Liver (tissue), 9 donors: ENCODE measurements around the gene AKAIN1. TPM values are rescaled to one million over a fixed set of nuclear protein-coding genes. Genes with fewer than 3 reads are reported as not detected.

Experiments used
- DNase-seq: peaks from one replicate; pipeline ENCODE4 v3.0.0-alpha.2; 2017; ENCODE audit warnings: low spot score
- H3K27ac ChIP-seq, 2 donors: one replicate each; pipeline ENCODE4 v1.7.0; 2013; ENCODE audit warnings: inconsistent platforms in 2 of 2, low read length in 2 of 2, control low read depth in 1 of 2, low read depth in 1 of 2, mild to moderate bottlenecking in 1 of 2
- H3K27me3 ChIP-seq, 4 donors: one replicate each; pipeline versions ENCODE4 v1.6.1 to v1.7.0; 2013; ENCODE audit warnings: low read length in 3 of 4, inconsistent platforms in 1 of 4, mild to moderate bottlenecking in 1 of 4, moderate library complexity in 1 of 4; ENCODE audit not compliant: control insufficient read depth in 4 of 4, insufficient read depth in 4 of 4
- H3K36me3 ChIP-seq, 4 donors: one replicate each; pipeline versions ENCODE4 v1.6.1 to v1.7.0; 2013; ENCODE audit warnings: low read length in 3 of 4, mild to moderate bottlenecking in 3 of 4, low read depth in 1 of 4, moderate library complexity in 1 of 4; ENCODE audit not compliant: control insufficient read depth in 4 of 4, insufficient read depth in 3 of 4
- H3K4me1 ChIP-seq, 4 donors: one replicate each; pipeline versions ENCODE4 v1.6.1 to v1.7.0; 2013; ENCODE audit warnings: low read length in 3 of 4, mild to moderate bottlenecking in 3 of 4, moderate library complexity in 1 of 4; ENCODE audit not compliant: control insufficient read depth in 4 of 4, insufficient read depth in 4 of 4
- H3K4me3 ChIP-seq, 3 donors: one replicate each; pipeline versions ENCODE4 v1.6.1 to v1.7.0; 2013; ENCODE audit warnings: low read length in 3 of 3, control low read depth in 1 of 3, low read depth in 1 of 3, mild to moderate bottlenecking in 1 of 3
- H3K9ac ChIP-seq, 2 donors: one replicate each; pipeline ENCODE4 v1.7.0; 2013; ENCODE audit warnings: low read length in 2 of 2, mild to moderate bottlenecking in 2 of 2, moderate library complexity in 2 of 2, control low read depth in 1 of 2, low read depth in 1 of 2
- H3K9me3 ChIP-seq, 4 donors: one replicate each; pipeline versions ENCODE4 v1.6.1 to v1.7.0; 2013; ENCODE audit warnings: low read length in 3 of 4; ENCODE audit not compliant: control insufficient read depth in 4 of 4
- ATF3 ChIP-seq: IDR thresholded peaks from 2 replicates; pipeline ENCODE4 v1.6.1; 2016; ENCODE audit warnings: antibody characterized with exemption
- CTCF ChIP-seq: fragments of 150-350 bp; IDR thresholded peaks from 2 replicates; pipeline ENCODE4 v1.5.1; 2017; ENCODE audit warnings: improper control_type of control experiment, low read depth, low read length; ENCODE audit not compliant: missing input control
- EGR1 ChIP-seq, 2 donors: IDR thresholded peaks; 2 replicates each; pipeline ENCODE4 v1.6.1; 2016 to 2018; ENCODE audit warnings: antibody characterized with exemption in 2 of 2, low read depth in 2 of 2
- FOXA1 ChIP-seq: IDR thresholded peaks from 2 replicates; pipeline ENCODE4 v1.6.1; 2016; ENCODE audit warnings: antibody characterized with exemption
- FOXA2 ChIP-seq: IDR thresholded peaks from 2 replicates; pipeline ENCODE4 v1.6.1; 2016; ENCODE audit warnings: antibody characterized with exemption
- GABPA ChIP-seq, 2 donors: IDR thresholded peaks in 1 of 2; conservative IDR thresholded peaks in 1 of 2; 2 replicates each; pipeline ENCODE4 v1.6.1; 2016; ENCODE audit warnings: antibody characterized with exemption in 2 of 2, mild to moderate bottlenecking in 1 of 2, moderate library complexity in 1 of 2
- HNF4A ChIP-seq, 2 donors: conservative IDR thresholded peaks; 2 replicates each; pipeline ENCODE4 v1.6.1; 2016; ENCODE audit warnings: antibody characterized with exemption in 2 of 2, mild to moderate bottlenecking in 2 of 2
- HNF4G ChIP-seq: IDR thresholded peaks from 2 replicates; pipeline ENCODE4 v1.6.1; 2016; ENCODE audit warnings: antibody characterized with exemption
- JUND ChIP-seq, 2 donors: IDR thresholded peaks; 2 replicates each; pipeline ENCODE4 v1.6.1; 2016; ENCODE audit warnings: antibody characterized with exemption in 2 of 2
- MAX ChIP-seq: IDR thresholded peaks from 2 replicates; pipeline ENCODE4 v1.6.1; 2016; ENCODE audit warnings: antibody characterized with exemption
- NR2F2 ChIP-seq: IDR thresholded peaks from 2 replicates; pipeline ENCODE4 v1.6.1; 2016; ENCODE audit warnings: antibody characterized with exemption
- RAD21 ChIP-seq, 2 donors: IDR thresholded peaks; 2 replicates each; pipeline ENCODE4 v1.6.1; 2016; ENCODE audit warnings: antibody characterized with exemption in 2 of 2, mild to moderate bottlenecking in 2 of 2
- REST ChIP-seq: IDR thresholded peaks from 2 replicates; pipeline ENCODE4 v1.6.1; 2016; ENCODE audit warnings: antibody characterized with exemption, mild to moderate bottlenecking
- RXRA ChIP-seq, 2 donors: IDR thresholded peaks; 2 replicates each; pipeline ENCODE4 v1.6.1; 2017 to 2018; ENCODE audit warnings: antibody characterized with exemption in 2 of 2, mild to moderate bottlenecking in 1 of 2
- SP1 ChIP-seq: IDR thresholded peaks from 2 replicates; pipeline ENCODE4 v1.6.1; 2018; ENCODE audit warnings: antibody characterized with exemption, mild to moderate bottlenecking
- TAF1 ChIP-seq: conservative IDR thresholded peaks from 2 replicates; pipeline ENCODE4 v1.6.1; 2016; ENCODE audit warnings: antibody characterized with exemption, mild to moderate bottlenecking
- YY1 ChIP-seq: IDR thresholded peaks from 2 replicates; pipeline ENCODE4 v1.6.1; 2016; ENCODE audit warnings: antibody characterized with exemption, mild to moderate bottlenecking
- ZBTB33 ChIP-seq: IDR thresholded peaks from 2 replicates; pipeline ENCODE4 v1.6.1; 2016; ENCODE audit warnings: antibody characterized with exemption
- WGBS: extraction: QIAGEN DNeasy Blood & Tissue Kit; methylation state at CpG from one replicate; pipeline ENCODE4 v1.1.7; 2013; 5-methylcytosine and 5-hydroxymethylcytosine counted together
- polyA plus RNA-seq, 2 donors: library from polyadenylated mRNA; stranded (reverse) in 1 of 2; unstranded in 1 of 2; fragments of 200-250 nt in 1 of 2; fragments of >200 nt in 1 of 2; fragmentation: Nextera tagmentation in 1 of 2; extraction: Ambion mirVana in 1 of 2; gene quantifications; one replicate each; pipeline versions ENCODE4 v1.2.1 to v1.2.3, GENCODE V29; 2013 to 2015
- total RNA-seq, 2 donors: library from RNA; depleted of rRNA; stranded (reverse); fragments of >200 nt; gene quantifications; one replicate each; pipeline ENCODE4 v1.2.3, GENCODE V29; 2014
- donor health status: healthy.
- donor health status: healthy.
- donor health status: healthy.
- donor health status: healthy.
- donor health status: healthy.

AKAIN1 gene
- total and polyA plus RNA-seq, 4 donors, result 0.31 to 0.75 TPM; not detected in 2

GRCh38 chr18:5238371-5238976 lies 41.4 kb upstream of the AKAIN1 start:
- peak; percentile 70 for DNase-seq
- H3K4me1 ChIP-seq, result peaks cover 2 to 36% (median 12%) of the 10 kb centered on the region in 4 donors
- 1% methylated on average over 39 of the region's 39 CpGs for WGBS

More at GRCh38 chr18:5238371-5238976, 41.4 kb upstream of the AKAIN1 start:
- Histone ChIP-seq H3K9ac (peak overlapping the region; percentile 57 to 81), H3K36me3 (peaks cover 3 to 9% (median 7%) of the 10 kb centered on the region in 4 donors), H3K4me3 (peak overlapping the region; percentile 74 to 93 (median 81)), H3K27me3 (no peaks in the 10 kb centered on the region), H3K27ac (peak overlapping the region; percentile 98 to 99), H3K9me3 (peaks cover 0 to 14% (median 0%) of the 10 kb centered on the region in 4 donors)
- TF ChIP-seq SP1 (peak; percentile 85), RAD21 (IDR thresholded peaks at IDR 0.05) (peak in 1 of 2 donors; percentile 52), GABPA (IDR thresholded peaks at IDR 0.05 in 1 of 2, conservative IDR thresholded peaks at IDR 0.05 in 1 of 2) (no peak), HNF4G (peak; percentile 72), NR2F2 (peak; percentile 13), TAF1 (peak; percentile 79), MAX (peak; percentile 11), REST (peak; percentile 70), HNF4A (conservative IDR thresholded peaks at IDR 0.05) (peak; percentile 90 to 92), FOXA2 (no peak), RXRA (IDR thresholded peaks at IDR 0.05) (peak; percentile 38 to 40), ATF3 (no peak), CTCF (no peak), JUND (IDR thresholded peaks at IDR 0.05) (no peak), ZBTB33 (no peak), EGR1 (IDR thresholded peaks at IDR 0.05; ENCODE audit: low read depth in 2 of 2) (no peak), YY1 (peak; percentile 58), FOXA1 (no peak)
